ENCODE measurements around the gene OPA1.

Gene OPA1

DNA sequence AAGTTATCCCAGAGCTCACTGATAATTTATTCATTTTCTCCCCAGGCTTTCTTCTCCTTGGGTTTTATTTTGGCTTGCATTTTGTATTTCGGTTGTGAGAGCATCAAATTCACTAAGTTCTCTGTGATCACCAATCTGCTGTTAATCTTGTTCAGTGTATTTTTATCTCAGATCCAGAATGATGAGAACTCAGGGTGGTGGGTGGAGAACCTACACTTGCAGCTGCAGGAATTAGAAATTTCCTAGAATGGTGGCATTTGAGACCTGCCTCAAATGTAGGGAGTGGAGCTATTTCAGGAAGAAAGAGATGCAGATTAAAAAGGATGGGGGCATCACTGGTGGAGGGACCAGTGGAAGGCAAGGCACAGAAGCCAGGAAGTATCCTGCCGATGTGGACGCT is 129.6 kb downstream of the OPA1 start:
- H3K4me3 ChIP-seq (ENCODE audit: low read length): no peak overlapping the region
- no peak for TF ChIP-seq ZNF274 (IDR thresholded peaks at IDR 0.05; ENCODE audit: low read depth, low read length)

DNA sequence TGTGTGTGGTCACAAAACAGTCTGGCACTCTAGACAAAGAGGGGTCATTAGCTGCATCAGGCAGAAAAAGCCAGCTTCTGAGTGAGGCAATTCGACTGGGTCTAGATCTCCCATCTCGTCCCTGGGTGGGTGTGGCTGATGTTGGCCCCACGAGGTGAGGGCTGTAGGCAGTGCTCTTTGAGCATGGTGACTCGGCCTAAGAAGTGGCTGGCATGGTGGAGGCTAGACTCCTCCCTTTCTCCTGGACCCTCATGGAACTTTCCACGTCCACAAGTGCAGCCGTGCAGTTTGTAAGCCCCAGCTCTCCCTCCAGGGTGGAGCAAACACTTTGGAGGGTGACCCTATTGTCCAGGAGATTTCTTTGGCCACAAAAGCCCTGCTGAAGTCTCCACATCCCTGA is 134.1 kb downstream of the OPA1 start:
- H3K4me3 ChIP-seq (ENCODE audit: low read length): no peak overlapping the region
- TF ChIP-seq ZNF274 (IDR thresholded peaks at IDR 0.05; ENCODE audit: low read depth, low read length): no peak

- no peak for TF ChIP-seq ZNF274 (IDR thresholded peaks at IDR 0.05; ENCODE audit: low read depth, low read length)
- H3K4me3 ChIP-seq (ENCODE audit: low read length): no peak overlapping the region
Measured at GRCh38 chr3:193728429-193729087, 135.6 kb downstream of the OPA1 start.

DNA sequence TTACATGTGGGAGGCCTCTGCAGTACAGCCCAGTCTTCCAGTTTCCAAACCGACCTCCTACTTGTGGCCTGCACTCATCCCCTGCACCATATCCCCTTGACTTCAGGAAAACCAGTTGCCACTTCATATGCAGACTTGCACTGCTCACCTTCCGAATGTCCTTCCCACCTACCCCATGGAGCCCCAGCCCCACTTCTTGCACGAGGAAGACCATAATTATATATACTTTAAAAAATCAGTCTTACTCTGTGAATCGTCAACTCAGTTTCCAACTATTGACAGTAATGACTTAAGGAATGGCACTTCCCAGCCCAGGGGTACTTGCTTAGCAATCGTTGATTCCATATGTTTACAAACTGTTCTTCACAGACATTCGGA is 136.1 kb downstream of the OPA1 start:
- no peak overlapping the region for H3K4me3 ChIP-seq (ENCODE audit: low read length)
- no peak for TF ChIP-seq ZNF274 (IDR thresholded peaks at IDR 0.05; ENCODE audit: low read depth, low read length)

DNA sequence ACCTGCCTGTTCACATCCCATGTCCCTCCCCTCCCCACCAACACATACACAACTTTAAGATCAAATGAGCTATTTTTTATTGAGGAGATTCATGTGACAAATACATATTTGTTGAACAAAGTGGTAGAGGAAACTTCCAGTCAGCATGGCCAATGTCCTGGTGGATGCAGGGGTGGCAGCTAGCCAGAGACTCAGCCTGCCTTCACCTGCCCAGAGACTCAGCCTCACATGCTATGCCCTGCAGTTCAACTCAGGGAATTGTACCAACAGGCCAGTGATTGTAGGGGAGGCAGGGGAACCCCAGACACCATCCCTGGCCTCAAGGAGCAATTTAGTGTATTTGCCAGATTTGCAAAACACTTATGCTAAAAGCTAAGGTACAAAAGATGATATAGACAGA is 136.6 kb downstream of the OPA1 start:
- no peak overlapping the region for H3K4me3 ChIP-seq (ENCODE audit: low read length)
- TF ChIP-seq ZNF274 (IDR thresholded peaks at IDR 0.05; ENCODE audit: low read depth, low read length): no peak

DNA sequence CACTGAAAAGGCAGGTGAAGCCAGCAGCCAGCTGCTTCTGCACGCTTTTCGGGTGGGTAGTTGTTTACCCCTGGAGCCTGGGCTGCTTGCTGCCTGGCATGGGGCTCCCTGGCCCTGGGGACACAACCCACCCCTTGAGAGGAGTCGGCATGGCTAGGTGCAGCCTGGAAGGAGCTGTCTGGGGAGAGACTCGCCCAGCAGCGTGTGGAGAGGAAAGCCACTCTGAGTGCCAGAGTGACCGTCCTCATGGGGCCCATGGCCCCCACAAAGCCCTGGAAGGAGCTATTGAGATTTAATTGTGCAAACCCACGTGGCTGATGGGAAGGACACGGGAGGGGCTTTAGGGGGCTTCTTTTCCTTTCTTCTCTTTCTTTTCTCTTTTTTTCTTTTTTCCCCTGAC is 137.5 kb downstream of the OPA1 start:
- TF ChIP-seq ZNF274 (IDR thresholded peaks at IDR 0.05; ENCODE audit: low read depth, low read length): no peak
- no peak overlapping the region for H3K4me3 ChIP-seq (ENCODE audit: low read length)

- TF ChIP-seq ZNF274 (IDR thresholded peaks at IDR 0.05; ENCODE audit: low read depth, low read length): no peak
- no peak overlapping the region for H3K4me3 ChIP-seq (ENCODE audit: low read length)
Measured at GRCh38 chr3:193730976-193731375, 138.0 kb downstream of the OPA1 start.

DNA sequence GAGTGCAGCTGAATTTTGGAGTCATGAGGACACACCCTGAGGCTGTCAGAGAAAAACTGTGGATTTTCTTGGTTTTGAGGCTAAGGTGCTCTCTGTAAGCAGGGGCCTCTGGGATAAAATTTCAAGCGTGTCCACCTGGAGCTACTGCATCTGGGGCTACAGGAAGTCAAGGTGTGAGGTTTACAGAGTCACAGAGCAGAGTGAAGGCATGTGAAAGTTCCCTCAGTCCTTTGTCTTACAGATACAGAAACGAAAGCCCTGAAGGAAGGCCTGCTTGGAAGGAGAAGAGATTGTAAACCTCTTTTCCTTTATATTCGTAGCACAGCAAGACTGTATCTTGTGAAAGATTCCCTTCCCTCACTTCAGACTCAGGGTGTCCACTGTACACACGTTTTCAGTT is 138.6 kb downstream of the OPA1 start:
- TF ChIP-seq ZNF274 (IDR thresholded peaks at IDR 0.05; ENCODE audit: low read depth, low read length): no peak
- H3K4me3 ChIP-seq (ENCODE audit: low read length): no peak overlapping the region

GRCh38 chr3:193732391-193732790 is 139.4 kb downstream of the OPA1 start:
- no peak for TF ChIP-seq ZNF274 (IDR thresholded peaks at IDR 0.05; ENCODE audit: low read depth, low read length)
- no peak overlapping the region for H3K4me3 ChIP-seq (ENCODE audit: low read length)

DNA sequence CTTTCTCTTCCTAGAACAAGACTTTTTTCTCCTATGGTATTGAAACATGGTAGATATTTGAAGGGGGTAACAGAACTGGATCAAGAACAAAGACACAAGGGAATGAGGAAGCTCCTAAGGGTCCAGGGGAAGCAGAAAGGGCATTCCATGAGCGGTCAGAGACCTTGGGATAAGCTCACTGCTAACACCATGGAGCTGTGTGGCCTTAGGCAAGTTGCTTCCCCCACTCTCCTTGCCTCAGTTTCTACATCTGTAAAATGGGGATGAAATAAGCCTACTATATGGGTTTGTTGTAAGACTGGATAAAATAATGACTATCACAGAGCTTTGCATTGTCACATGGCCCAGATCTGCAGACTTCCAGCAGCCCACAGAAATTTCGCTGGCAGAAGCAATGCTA is 139.8 kb downstream of the OPA1 start:
- H3K4me3 ChIP-seq (ENCODE audit: low read length): no peak overlapping the region
- TF ChIP-seq ZNF274 (IDR thresholded peaks at IDR 0.05; ENCODE audit: low read depth, low read length): no peak

GRCh38 chr3:193734737-193735366 is 141.8 kb downstream of the OPA1 start:
- no peak overlapping the region for H3K4me3 ChIP-seq (ENCODE audit: low read length)
- no peak for TF ChIP-seq ZNF274 (IDR thresholded peaks at IDR 0.05; ENCODE audit: low read depth, low read length)

GRCh38 chr3:193735850-193736249 is 142.8 kb downstream of the OPA1 start:
- no peak for TF ChIP-seq ZNF274 (IDR thresholded peaks at IDR 0.05; ENCODE audit: low read depth, low read length)
- no peak overlapping the region for H3K4me3 ChIP-seq (ENCODE audit: low read length)

- H3K4me3 ChIP-seq (ENCODE audit: low read length): no peak overlapping the region
- no peak for TF ChIP-seq ZNF274 (IDR thresholded peaks at IDR 0.05; ENCODE audit: low read depth, low read length)
Measured at GRCh38 chr3:193736616-193737015, 143.6 kb downstream of the OPA1 start.

GRCh38 chr3:193737191-193737751 is 144.3 kb downstream of the OPA1 start:
- TF ChIP-seq ZNF274 (IDR thresholded peaks at IDR 0.05; ENCODE audit: low read depth, low read length): no peak
- no peak overlapping the region for H3K4me3 ChIP-seq (ENCODE audit: low read length)

DNA sequence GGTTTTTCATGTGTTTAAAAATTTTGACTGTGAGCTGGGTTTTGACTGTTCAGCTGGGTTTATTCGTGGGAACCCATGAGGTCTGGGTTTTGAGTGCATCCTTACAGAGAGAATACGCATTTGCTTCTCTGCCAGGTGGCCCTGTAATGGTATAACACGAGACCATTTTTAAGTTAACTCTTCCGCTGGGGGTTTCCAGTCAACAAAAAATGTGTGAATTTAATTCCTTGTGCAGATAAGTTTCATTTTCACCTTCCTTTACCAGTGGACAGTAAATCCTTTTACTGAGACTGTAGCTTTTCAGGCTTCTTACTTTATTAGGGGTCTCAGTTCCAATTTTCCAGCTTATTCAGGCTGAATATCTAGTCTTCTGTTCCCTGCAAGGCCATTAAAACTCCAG is 149.6 kb downstream of the OPA1 start:
- TF ChIP-seq ZNF274 (IDR thresholded peaks at IDR 0.05; ENCODE audit: low read depth, low read length): no peak

More for the DNA sequence above, 149.6 kb downstream of the OPA1 start:
- H3K4me3 ChIP-seq (ENCODE audit: low read length): peak overlapping the region; percentile 60; the same call in 1 of the 2 replicates
